VCaP (cell line): ENCODE results near the gene RPS6KA2.

ENCODE experiments used
- H3K27ac ChIP-seq: fragments of 450-650 bp; 2 replicates; pipeline ENCODE4 v1.5.1; 2017
- CTCF ChIP-seq: fragments of 450-650 bp; conservative IDR thresholded peaks from 2 replicates; pipeline ENCODE4 v1.5.1; 2017; ENCODE audit warnings: mild to moderate bottlenecking, moderate library complexity

The RPS6KA2 gene

GRCh38 chr6:166551754-166552495, 75.1 kb downstream of the RPS6KA2 start:
- H3K27ac ChIP-seq, result no peak overlapping the region

GRCh38 chr6:166546653-166547052, 80.4 kb downstream of the RPS6KA2 start:
- TF ChIP-seq CTCF, result no peak
- no peak overlapping the region for H3K27ac ChIP-seq

More at GRCh38 chr6:166551754-166552495, 75.1 kb downstream of the RPS6KA2 start:
- no peak for TF ChIP-seq CTCF

- no peak overlapping the region for H3K27ac ChIP-seq
- TF ChIP-seq CTCF, result no peak
These were observed 81.7 kb downstream of the RPS6KA2 start for GRCh38 chr6:166545156-166546034.

DNA sequence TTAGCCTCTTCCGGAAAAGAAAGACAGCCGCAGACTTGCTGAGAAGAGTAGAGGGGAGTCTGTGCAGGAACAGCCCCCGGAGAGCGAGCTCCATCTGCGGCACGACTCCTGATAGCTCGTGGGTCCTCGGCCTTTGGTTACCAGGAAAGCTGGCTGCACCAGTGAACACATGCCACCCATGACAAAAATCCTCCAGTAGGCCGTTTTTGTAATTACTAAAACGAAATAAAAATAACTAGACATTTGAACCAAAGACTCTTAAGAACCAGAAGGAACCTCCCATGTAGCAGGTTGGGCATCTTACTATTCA, 82.8 kb downstream of the RPS6KA2 start:
- no peak for TF ChIP-seq CTCF
- H3K27ac ChIP-seq, result no peak overlapping the region

GRCh38 chr6:166543603-166544295, 83.3 kb downstream of the RPS6KA2 start:
- no peak overlapping the region for H3K27ac ChIP-seq
- TF ChIP-seq CTCF, result no peak

- H3K27ac ChIP-seq, result no peak overlapping the region
- no peak for TF ChIP-seq CTCF
These were observed 84.5 kb downstream of the RPS6KA2 start for GRCh38 chr6:166542580-166542912.
